ENCODE data around the gene IGFBP1. TPM values are rescaled to one million over a fixed set of nuclear protein-coding genes. Genes with fewer than 3 reads are reported as not detected.

The IGFBP1 gene
- total and polyA plus RNA-seq, 9 of the 15 experiments (the other 6 are each of a cell fraction or from before 2014, with no cell fraction given): not detected

DNA sequence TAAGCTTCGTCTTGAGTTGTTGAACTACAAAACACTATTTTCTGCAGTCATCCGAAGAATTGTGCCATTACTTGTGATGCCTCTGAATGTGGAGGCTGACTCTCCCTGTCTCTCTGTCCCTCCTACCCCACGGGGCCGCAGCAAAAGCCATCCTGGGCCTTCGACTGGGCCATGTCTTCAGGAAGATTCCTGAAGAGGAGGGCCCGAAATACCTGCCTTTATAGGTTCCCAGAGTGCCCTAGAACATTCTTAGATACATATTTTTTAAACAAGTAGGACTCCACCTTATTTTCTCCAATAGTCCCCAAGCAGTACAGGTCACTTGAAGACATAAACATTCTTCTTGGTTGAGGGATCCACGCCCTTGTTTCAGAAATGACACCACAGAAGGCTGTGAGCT, 24.7 kb downstream of the IGFBP1 start:
- no TSS peak for BruUV-seq (replicated peaks)
- intact Hi-C loops (cut with micrococcal nuclease) (no loop called here), in situ Hi-C loops (cut with MboI) (no loop called here)
- TF ChIP-seq HNRNPK (IDR thresholded peaks at IDR 0.05; ENCODE audit: low read depth, low read length, poor library complexity, severe bottlenecking): no peak
- TF ChIP-seq, protein P1, sequence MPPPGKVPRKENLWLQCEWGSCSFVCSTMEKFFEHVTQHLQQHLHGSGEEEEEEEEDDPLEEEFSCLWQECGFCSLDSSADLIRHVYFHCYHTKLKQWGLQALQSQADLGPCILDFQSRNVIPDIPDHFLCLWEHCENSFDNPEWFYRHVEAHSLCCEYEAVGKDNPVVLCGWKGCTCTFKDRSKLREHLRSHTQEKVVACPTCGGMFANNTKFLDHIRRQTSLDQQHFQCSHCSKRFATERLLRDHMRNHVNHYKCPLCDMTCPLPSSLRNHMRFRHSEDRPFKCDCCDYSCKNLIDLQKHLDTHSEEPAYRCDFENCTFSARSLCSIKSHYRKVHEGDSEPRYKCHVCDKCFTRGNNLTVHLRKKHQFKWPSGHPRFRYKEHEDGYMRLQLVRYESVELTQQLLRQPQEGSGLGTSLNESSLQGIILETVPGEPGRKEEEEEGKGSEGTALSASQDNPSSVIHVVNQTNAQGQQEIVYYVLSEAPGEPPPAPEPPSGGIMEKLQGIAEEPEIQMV (tag; conservative IDR thresholded peaks at IDR 0.05; ENCODE audit: low read depth): no peak
- TF ChIP-seq, protein P2, sequence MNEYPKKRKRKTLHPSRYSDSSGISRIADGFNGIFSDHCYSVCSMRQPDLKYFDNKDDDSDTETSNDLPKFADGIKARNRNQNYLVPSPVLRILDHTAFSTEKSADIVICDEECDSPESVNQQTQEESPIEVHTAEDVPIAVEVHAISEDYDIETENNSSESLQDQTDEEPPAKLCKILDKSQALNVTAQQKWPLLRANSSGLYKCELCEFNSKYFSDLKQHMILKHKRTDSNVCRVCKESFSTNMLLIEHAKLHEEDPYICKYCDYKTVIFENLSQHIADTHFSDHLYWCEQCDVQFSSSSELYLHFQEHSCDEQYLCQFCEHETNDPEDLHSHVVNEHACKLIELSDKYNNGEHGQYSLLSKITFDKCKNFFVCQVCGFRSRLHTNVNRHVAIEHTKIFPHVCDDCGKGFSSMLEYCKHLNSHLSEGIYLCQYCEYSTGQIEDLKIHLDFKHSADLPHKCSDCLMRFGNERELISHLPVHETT (CRISPR knock-in tag; conservative IDR thresholded peaks at IDR 0.05 in 1 of 2, IDR thresholded peaks at IDR 0.05 in 1 of 2): no peak
- TF ChIP-seq MCM5 (IDR thresholded peaks at IDR 0.05; ENCODE audit: low read depth): no peak
- TF ChIP-seq, protein P3, sequence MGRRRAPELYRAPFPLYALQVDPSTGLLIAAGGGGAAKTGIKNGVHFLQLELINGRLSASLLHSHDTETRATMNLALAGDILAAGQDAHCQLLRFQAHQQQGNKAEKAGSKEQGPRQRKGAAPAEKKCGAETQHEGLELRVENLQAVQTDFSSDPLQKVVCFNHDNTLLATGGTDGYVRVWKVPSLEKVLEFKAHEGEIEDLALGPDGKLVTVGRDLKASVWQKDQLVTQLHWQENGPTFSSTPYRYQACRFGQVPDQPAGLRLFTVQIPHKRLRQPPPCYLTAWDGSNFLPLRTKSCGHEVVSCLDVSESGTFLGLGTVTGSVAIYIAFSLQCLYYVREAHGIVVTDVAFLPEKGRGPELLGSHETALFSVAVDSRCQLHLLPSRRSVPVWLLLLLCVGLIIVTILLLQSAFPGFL (CRISPR knock-in tag; IDR thresholded peaks at IDR 0.05): no peak
- no peak for TF ChIP-seq PTTG1 (tag; IDR thresholded peaks at IDR 0.05; ENCODE audit: low read depth)
- no peak for TF ChIP-seq NR2C1 (IDR thresholded peaks at IDR 0.05)
- no peak for TF ChIP-seq NR2C1 (tag; IDR thresholded peaks at IDR 0.05)
- TF ChIP-seq POLR2A (conservative IDR thresholded peaks at IDR 0.05): no peak
- no peak for TF ChIP-seq IRF2 (CRISPR knock-in tag; IDR thresholded peaks at IDR 0.05)
- TF ChIP-seq RAD21 (CRISPR knock-in tag; conservative IDR thresholded peaks at IDR 0.05 in 1 of 2, IDR thresholded peaks at IDR 0.05 in 1 of 2): no peak
- TF ChIP-seq ILF3 (IDR thresholded peaks at IDR 0.05; ENCODE audit: borderline replicate concordance): no peak
- TF ChIP-seq ZNF253 (CRISPR knock-in tag; conservative IDR thresholded peaks at IDR 0.05): no peak
- TF ChIP-seq ELF1 (tag; IDR thresholded peaks at IDR 0.05): no peak
- TF ChIP-seq XRCC3 (IDR thresholded peaks at IDR 0.05): no peak
- TF ChIP-seq PURB (CRISPR knock-in tag; IDR thresholded peaks at IDR 0.05; ENCODE audit: low read depth): no peak
- TF ChIP-seq, protein P4, sequence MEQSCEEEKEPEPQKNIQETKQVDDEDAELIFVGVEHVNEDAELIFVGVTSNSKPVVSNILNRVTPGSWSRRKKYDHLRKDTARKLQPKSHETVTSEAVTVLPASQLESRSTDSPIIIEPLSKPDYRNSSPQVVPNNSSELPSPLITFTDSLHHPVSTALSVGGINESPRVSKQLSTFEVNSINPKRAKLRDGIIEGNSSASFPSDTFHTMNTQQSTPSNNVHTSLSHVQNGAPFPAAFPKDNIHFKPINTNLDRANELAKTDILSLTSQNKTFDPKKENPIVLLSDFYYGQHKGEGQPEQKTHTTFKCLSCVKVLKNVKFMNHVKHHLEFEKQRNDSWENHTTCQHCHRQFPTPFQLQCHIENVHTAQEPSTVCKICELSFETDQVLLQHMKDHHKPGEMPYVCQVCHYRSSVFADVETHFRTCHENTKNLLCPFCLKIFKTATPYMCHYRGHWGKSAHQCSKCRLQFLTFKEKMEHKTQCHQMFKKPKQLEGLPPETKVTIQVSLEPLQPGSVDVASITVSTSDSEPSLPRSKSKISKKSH (CRISPR knock-in tag; IDR thresholded peaks at IDR 0.05): no peak
- no peak for TF ChIP-seq YY1 (IDR thresholded peaks at IDR 0.05; ENCODE audit: borderline replicate concordance in 1 of 3, control insufficient read depth in 1 of 3, extremely low read depth in 1 of 3, insufficient read depth in 3 of 3, insufficient read length in 1 of 3, insufficient replicate concordance in 2 of 3, low read depth in 1 of 3, low read length in 2 of 3)

More for the DNA sequence above, 24.7 kb downstream of the IGFBP1 start:
- Histone ChIP-seq H3K4me1 (replicated peaks in 1 of 2; ENCODE audit: control insufficient read depth in 2 of 2, insufficient read depth in 2 of 2, low read length in 2 of 2) (no peaks in the 10 kb centered on the region), H3K9me3 (replicated peaks; ENCODE audit: control insufficient read depth, insufficient read depth, low read depth, low read length) (no peaks in the 10 kb centered on the region), H2AFZ (ENCODE audit: low read depth, low read length) (no peak overlapping the region), H3K79me2 (ENCODE audit: control insufficient read depth, insufficient read depth, low read length) (no peaks in the 10 kb centered on the region), H3K27ac (ENCODE audit: extremely low read depth, low read depth, low read length) (no peak overlapping the region), H3K9ac (ENCODE audit: insufficient read depth in 1 of 2, low read depth in 2 of 2, low read length in 2 of 2) (no peak overlapping the region), H3K9me1 (ENCODE audit: control insufficient read depth, insufficient read depth, low read length) (no peaks in the 10 kb centered on the region), H4K20me1 (replicated peaks; ENCODE audit: control insufficient read depth, insufficient read depth, low read length) (no peaks in the 10 kb centered on the region), H3K4me2 (ENCODE audit: insufficient read depth, low read length) (no peak overlapping the region), H3K27me3 (ENCODE audit: control insufficient read depth in 2 of 2, insufficient read depth in 2 of 2, low read length in 2 of 2) (no peaks in the 10 kb centered on the region; a peak in 1 of 5 replicates), H3K36me3 (ENCODE audit: control insufficient read depth, insufficient read depth, low read length) (no peaks in the 10 kb centered on the region), H3K4me3 (no peak overlapping the region)
- FAIRE-seq (no peak), ATAC-seq (no peak), DNase-seq (ENCODE audit: extremely low read depth in 1 of 4, low spot score in 3 of 4) (no peak)
- WGBS (ENCODE audit: insufficient coverage, low coverage, missing lambda C conversion rate): 0% methylated on average over 7 of the region's 7 CpGs
- ChIA-PET POLR2A (interaction anchor here (0.6 to 1.0 kb wide), 2 partner anchors 11 to 26 kb away, joined by 3 read pairs; no protein-coding TSS in a partner anchor), CTCF (ENCODE audit: low intra/inter-chr PET ratio) (no interaction called here)

All from K562 (cell line).